Gastrocnemius medialis (tissue), 4 donors: ENCODE measurements around the gene DEDD2.

Experiments used
- POLR2A ChIP-seq, 2 donors: fragments of 450-650 bp; IDR thresholded peaks; one replicate each; pipeline ENCODE4 v1.6.1; 2017; ENCODE audit warnings: antibody characterized with exemption in 2 of 2, mild to moderate bottlenecking in 2 of 2, moderate library complexity in 2 of 2
- TF ChIP-seq, protein P1 (sequence below), 5 experiments: fragments of 450-650 bp in 3 of 5; fragments of 200-600 bp in 2 of 5; sonication (generic) in 2 of 5; IDR thresholded peaks in 4 of 5; conservative IDR thresholded peaks in 1 of 5; 1 replicate in 4 of 5; 2 replicates in 1 of 5; pipeline ENCODE4 v1.5.1; 2016 to 2019; ENCODE audit warnings: antibody characterized with exemption in 5 of 5, mild to moderate bottlenecking in 3 of 5, moderate library complexity in 3 of 5

DNA sequence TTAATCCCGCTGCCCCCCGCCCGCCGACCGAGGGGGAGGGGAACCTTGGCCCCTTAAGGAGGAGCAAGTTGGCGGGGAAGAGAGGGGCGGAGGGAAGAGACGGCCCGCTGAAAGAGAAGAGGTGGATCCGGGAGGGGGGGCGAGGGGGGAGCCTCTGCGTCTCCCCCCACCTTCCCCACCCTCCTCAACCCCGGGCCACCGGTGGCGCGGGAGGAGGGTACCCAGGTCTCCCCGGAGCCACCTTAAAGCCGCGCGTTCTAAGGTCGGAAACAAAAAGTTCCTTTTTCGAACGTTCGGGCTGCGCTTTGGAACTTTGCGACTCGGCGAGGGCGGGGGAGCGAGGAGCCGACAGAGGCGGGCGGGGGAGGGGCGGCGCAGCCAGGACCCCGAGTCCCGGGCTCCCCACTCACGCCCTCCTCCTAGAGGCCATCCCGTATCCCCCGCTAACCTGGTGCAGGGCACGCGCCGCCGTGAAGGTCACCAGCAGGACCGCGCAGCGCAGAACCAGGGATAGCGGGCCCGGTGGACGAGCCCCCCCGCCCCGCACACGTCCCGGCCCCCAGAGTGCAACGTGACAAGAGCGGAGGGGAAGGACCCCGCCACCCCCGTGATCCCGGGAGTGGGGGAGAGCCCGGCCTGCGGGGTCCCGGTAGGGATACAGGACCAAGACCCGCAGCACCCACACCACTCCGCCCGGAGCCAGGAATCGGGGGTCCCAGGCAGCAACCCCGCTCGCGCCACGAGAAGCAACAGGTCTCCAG lies 36.8 kb upstream of the DEDD2 start:
- TF ChIP-seq, protein P1, sequence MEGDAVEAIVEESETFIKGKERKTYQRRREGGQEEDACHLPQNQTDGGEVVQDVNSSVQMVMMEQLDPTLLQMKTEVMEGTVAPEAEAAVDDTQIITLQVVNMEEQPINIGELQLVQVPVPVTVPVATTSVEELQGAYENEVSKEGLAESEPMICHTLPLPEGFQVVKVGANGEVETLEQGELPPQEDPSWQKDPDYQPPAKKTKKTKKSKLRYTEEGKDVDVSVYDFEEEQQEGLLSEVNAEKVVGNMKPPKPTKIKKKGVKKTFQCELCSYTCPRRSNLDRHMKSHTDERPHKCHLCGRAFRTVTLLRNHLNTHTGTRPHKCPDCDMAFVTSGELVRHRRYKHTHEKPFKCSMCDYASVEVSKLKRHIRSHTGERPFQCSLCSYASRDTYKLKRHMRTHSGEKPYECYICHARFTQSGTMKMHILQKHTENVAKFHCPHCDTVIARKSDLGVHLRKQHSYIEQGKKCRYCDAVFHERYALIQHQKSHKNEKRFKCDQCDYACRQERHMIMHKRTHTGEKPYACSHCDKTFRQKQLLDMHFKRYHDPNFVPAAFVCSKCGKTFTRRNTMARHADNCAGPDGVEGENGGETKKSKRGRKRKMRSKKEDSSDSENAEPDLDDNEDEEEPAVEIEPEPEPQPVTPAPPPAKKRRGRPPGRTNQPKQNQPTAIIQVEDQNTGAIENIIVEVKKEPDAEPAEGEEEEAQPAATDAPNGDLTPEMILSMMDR (IDR thresholded peaks at IDR 0.05 in 4 of 5, conservative IDR thresholded peaks at IDR 0.05 in 1 of 5) = no peak
- TF ChIP-seq POLR2A (IDR thresholded peaks at IDR 0.05) = no peak
